ENCODE data around the gene UFL1. TPM values are rescaled to one million over a fixed set of nuclear protein-coding genes. Genes with fewer than 3 reads are reported as not detected.

UFL1 gene
- total RNA-seq: 31.2 and 33.8 TPM in 2 replicates

GRCh38 chr6:96521644-96522464, at the start of gene UFL1:
Gene UFL1 (plus strand): TSS chr6:96521806. CDS start chr6:96521874, 68 bp downstream.

GRCh38 chr6:96562886-96563285, 41.3 kb downstream of the UFL1 start, which contains the start of gene FHL5:
Gene FHL5 (plus strand): TSS chr6:96563128. CDS start chr6:96603614, 40,486 bp downstream.

Other genes with a start within 250 kb of the UFL1 start
- gene FHL5, start 41.3 kb downstream of the UFL1 start, total RNA-seq: not detected in 2 replicates

Measured in hair follicle dermal papilla cell (primary cell).